Liver (tissue), 3 donors: ENCODE data around the gene AQR.
"Not testable (repeated sequence)": the region's sequence is repeated elsewhere in the genome, so short reads cannot be mapped to it uniquely, and the experiment has no call there.

Source experiments
- ATF3 ChIP-seq: IDR thresholded peaks from 2 replicates; pipeline ENCODE4 v1.6.1; 2016; ENCODE audit warnings: antibody characterized with exemption
- HNF4G ChIP-seq: IDR thresholded peaks from 2 replicates; pipeline ENCODE4 v1.6.1; 2016; ENCODE audit warnings: antibody characterized with exemption
- JUND ChIP-seq, 2 donors: IDR thresholded peaks; 2 replicates each; pipeline ENCODE4 v1.6.1; 2016; ENCODE audit warnings: antibody characterized with exemption in 2 of 2
- MAX ChIP-seq: IDR thresholded peaks from 2 replicates; pipeline ENCODE4 v1.6.1; 2016; ENCODE audit warnings: antibody characterized with exemption
- RAD21 ChIP-seq, 2 donors: IDR thresholded peaks; 2 replicates each; pipeline ENCODE4 v1.6.1; 2016; ENCODE audit warnings: antibody characterized with exemption in 2 of 2, mild to moderate bottlenecking in 2 of 2
- TAF1 ChIP-seq: conservative IDR thresholded peaks from 2 replicates; pipeline ENCODE4 v1.6.1; 2016; ENCODE audit warnings: antibody characterized with exemption, mild to moderate bottlenecking
- ZBTB33 ChIP-seq: IDR thresholded peaks from 2 replicates; pipeline ENCODE4 v1.6.1; 2016; ENCODE audit warnings: antibody characterized with exemption
- TF ChIP-seq, protein P1 (sequence below): fragments of 150-350 bp; IDR thresholded peaks from 2 replicates; pipeline ENCODE4 v1.5.1; 2017; ENCODE audit warnings: improper control_type of control experiment, low read depth, low read length; ENCODE audit not compliant: missing input control
- donor health status: healthy.
- donor health status: healthy.

- TF ChIP-seq, protein P1, sequence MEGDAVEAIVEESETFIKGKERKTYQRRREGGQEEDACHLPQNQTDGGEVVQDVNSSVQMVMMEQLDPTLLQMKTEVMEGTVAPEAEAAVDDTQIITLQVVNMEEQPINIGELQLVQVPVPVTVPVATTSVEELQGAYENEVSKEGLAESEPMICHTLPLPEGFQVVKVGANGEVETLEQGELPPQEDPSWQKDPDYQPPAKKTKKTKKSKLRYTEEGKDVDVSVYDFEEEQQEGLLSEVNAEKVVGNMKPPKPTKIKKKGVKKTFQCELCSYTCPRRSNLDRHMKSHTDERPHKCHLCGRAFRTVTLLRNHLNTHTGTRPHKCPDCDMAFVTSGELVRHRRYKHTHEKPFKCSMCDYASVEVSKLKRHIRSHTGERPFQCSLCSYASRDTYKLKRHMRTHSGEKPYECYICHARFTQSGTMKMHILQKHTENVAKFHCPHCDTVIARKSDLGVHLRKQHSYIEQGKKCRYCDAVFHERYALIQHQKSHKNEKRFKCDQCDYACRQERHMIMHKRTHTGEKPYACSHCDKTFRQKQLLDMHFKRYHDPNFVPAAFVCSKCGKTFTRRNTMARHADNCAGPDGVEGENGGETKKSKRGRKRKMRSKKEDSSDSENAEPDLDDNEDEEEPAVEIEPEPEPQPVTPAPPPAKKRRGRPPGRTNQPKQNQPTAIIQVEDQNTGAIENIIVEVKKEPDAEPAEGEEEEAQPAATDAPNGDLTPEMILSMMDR, result not testable (repeated sequence)
- TF ChIP-seq ATF3; RAD21 (IDR thresholded peaks at IDR 0.05); JUND (IDR thresholded peaks at IDR 0.05); TAF1; MAX; HNF4G; ZBTB33: not testable (repeated sequence)
Observed at GRCh38 chr15:34807241-34807640, 162.3 kb downstream of the AQR start.
